DMS79 treated with DMSO at 0.1 percent for 48 hours (cell line): ENCODE measurements around the gene CREB3L1.
"Not testable (repeated sequence)": the region's sequence is repeated elsewhere in the genome, so short reads cannot be mapped to it uniquely, and the experiment has no call there.

Source experiments
- DNase-seq: peaks from one replicate; lab custom pipeline; 2025; lab: John Stamatoyannopoulos, UW

The CREB3L1 gene

GRCh38 chr11:46295312-46296058, 18.0 kb downstream of the CREB3L1 start:
- DNase-seq, result peak; percentile 55

DNA sequence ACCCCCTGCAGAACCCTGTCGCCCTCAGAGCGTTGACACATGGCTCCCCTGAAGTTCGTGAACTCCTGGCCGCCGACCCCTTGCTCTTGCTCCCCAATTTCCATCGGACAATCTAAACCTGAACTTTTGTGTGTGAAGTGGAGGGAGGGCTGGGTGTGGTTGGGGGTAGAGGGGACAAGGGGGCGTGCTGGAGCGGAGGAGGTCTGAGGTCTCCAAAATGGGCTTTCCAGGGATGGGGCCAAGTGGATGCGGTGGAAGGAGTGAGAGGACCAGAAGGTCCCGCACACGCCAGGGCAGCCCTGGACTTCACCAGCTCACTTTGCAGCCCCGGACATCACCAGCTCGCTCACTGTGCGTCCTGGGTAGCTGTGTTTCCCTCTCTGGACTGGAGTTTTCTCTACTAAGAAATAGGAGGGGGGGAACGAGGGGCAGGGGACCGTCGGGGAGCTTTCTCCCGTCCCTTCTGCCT, 18.6 kb downstream of the CREB3L1 start:
- no peak for DNase-seq

GRCh38 chr11:46296528-46297448, 19.3 kb downstream of the CREB3L1 start:
- DNase-seq, result peak; percentile 67

DNA sequence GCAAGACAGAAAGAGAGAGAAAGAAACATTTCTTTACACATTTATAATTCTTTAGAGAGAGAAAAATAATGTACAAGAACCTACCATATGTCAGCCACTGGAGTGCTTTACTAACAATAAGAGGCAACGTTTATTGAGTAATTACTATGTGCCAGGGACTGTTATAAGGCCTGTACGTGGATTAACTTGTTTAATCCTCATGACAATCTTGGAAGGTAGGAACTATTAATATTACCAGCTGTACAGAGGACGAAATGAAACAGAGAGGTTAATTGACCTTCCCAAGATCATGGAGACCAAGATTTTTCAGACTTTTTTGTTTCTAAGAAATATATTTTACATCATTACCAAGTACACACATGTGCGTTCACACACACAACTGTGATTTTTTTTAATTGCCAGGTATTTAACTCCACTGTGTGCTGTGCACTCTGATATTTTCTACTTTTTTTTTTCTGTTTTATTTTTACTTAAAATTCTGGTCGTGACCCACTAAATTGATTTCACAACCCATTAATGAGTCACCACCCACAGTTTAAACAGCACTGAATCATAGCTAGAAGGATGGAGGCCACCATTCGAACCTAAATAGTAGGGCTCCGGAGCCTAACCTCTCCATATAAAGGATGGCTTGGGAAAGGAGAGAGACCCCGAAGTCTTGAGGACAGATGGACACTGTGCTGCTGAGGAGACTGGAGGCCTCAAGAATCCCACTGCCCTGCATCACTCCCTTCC, 21.4 kb downstream of the CREB3L1 start:
- DNase-seq, result no peak

DNA sequence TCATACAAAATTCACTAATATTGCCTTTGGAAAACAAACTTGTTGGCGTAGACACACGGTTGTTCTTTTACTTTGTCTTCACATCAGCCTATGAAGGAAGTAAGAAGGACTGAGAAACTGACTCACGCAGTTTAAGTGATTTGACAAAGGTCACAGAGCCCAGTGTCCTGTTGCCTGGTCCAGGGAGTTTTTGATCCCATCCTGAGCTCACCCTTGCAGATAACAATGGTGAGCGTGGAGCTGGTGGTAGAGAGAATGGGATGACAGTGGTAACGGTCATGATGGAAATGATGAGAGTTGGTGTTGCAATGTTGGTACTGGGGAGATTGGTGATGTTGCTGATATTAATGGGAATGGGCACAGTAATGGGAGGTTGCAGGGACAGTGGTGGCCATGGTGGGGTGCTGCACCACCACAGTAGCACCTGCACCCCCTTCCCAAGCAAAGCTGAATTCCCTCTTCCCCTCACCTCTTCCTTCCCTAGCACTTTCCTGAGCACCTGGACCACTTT, 22.0 kb downstream of the CREB3L1 start:
- no peak for DNase-seq

GRCh38 chr11:46300270-46300669, 22.8 kb downstream of the CREB3L1 start:
- DNase-seq, result no peak

GRCh38 chr11:46302866-46303265, 25.4 kb downstream of the CREB3L1 start:
- no peak for DNase-seq

DNA sequence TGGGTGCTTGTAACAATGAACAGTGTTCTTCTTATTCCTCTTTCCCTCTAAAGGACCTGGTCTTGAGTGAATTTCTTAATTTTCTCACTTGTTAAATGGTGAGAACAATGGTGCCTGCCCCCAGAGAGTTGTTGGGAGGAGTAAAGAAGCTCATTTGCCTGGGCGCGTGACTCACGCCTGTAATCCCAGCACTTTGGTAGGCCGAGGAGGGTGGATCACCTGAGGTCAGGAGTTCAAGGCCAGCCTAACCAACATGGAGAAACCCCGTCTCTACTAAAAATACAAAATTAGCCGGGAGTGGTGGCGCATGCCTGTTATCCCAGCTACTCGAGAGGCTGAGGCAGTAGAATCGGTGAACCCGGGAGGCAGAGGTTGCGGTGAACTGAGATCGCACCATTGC, 26.6 kb downstream of the CREB3L1 start:
- DNase-seq, result not testable (repeated sequence)

DNA sequence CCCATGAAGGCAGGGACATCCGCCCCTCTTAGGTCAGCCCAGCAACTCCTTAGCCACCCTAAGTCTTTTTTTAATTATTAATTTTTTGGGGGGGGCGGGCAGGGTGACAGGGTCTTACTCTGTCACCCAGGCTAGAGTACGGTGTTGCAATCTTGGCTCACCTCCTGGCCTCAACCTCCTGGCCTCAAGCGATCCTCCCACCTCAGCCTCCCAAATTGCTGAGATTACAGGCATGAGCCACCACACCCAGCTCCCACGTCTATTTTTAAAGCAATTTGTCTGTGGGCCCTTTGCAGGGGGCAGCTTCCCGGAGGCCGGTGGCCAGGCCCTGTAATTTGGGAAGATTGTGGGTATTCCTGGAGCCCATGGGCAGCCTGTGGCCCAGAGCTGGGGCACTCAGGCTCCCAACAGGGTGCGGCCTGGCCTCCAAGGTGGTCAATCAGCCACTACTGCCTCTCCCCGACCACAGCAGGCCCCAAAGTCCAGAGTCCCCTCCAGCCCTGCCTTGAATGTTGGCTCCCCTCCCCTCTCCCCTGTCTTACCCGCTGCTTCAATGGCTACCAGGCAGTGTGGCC, 27.2 kb downstream of the CREB3L1 start:
- DNase-seq, result no peak

DNA sequence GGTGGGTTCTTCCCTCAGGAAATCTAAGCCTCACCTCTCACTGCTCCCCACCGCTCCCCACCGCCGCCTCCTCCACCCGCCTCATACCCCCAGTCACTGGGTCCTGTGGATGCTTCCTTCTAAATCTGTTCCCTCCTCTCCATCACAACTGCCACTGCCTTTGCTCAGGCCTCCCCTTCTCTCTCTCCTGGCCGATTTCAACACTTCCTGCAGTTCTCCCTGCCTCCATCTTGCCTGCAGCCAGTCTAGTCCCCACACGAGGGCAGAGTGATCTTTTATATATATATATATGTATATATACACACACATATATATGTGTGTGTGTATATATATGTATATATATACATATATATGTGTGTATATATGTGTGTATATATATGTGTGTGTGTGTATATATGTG, 27.8 kb downstream of the CREB3L1 start:
- DNase-seq, result no peak

DNA sequence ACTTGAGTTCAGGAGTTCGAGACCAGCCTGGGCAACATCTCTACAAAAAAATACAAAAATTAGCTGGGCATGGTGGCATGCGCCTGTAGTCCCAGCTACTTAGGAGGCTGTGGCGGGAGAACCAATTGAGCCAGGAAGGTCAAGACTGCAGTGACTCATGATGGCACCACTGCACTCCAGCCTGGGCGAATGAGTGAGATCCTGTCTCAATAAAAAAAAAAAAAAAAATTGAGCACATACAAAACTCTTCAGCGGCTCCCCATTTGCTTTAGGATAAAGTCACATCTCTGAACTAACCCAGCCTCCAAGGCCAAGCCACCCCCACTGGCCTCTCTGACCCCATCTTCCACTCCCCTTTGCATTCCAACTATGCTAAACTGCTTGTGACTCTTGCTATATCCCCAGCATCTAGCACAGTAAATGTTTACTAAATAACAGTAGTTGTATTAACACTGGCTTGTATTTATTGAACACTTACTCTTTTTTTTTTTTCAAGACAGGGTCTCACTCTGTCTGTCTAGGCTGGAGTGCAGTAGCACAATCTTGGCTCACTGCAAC, 28.9 kb downstream of the CREB3L1 start:
- DNase-seq, result no peak

GRCh38 chr11:46307369-46307768, 29.9 kb downstream of the CREB3L1 start:
- no peak for DNase-seq

DNA sequence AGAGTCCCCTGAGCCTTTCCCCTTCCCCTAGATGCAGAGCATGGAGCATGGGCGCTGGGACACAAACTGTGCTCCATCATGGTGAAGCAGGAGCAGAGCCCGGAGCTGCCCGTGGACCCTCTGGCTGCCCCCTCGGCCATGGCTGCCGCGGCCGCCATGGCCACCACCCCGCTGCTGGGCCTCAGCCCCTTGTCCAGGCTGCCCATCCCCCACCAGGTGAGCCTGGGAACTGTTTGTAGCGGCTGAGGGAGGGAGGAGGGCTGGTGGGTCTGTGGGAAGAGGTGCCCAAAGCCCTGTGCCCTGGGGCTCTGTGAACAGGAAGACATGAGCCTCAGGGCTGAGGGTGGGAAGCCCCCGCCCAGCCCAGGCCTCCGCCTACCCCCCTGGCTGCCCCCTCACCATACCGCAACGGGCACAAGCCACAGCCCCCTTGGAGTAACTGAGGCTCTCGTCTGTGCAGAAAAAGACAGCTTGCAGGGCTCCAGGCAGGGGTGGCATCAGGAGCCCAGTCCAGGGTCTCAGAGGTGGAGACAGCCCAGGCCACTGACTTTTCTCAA, 30.4 kb downstream of the CREB3L1 start:
- no peak for DNase-seq

DNA sequence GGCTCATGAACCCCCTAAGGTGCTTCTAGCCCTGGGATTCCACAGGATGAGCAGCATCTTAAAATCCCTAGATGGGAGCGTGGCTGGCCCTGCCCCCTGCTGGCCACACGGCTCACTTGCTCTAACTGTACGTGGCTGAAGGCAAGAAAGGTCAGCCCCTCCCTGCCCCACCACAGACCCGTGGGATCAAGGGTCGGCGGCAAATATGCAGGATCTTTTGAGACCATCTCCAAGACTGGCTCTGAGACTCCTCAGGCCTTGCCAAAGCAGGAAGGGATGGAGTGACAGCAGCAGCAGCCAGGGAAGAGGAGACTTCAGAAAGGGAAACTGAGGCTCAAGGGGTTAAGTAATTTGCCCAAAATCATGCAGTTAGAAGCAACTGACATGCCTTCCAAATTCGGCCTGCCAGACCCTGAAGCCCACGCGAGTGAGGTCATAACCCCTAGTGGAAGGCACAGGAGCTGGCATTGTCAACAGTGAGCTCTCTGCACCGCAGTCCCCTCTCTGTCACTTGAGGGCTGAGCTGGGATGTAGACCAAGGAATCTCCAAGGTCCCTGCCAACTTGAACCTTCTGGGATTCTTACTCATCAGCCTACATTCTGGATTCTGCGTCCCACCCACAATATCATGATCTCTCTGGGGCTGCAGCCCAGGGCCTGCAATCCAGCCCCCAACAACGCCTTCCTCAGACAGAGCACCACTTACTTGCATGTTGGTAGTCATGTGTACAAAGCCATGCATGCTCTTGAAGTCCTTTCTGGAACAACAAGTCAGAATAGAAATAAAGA, 31.4 kb downstream of the CREB3L1 start:
- DNase-seq, result peak; percentile 28

GRCh38 chr11:46309814-46310259, 32.4 kb downstream of the CREB3L1 start:
- DNase-seq, result no peak

DNA sequence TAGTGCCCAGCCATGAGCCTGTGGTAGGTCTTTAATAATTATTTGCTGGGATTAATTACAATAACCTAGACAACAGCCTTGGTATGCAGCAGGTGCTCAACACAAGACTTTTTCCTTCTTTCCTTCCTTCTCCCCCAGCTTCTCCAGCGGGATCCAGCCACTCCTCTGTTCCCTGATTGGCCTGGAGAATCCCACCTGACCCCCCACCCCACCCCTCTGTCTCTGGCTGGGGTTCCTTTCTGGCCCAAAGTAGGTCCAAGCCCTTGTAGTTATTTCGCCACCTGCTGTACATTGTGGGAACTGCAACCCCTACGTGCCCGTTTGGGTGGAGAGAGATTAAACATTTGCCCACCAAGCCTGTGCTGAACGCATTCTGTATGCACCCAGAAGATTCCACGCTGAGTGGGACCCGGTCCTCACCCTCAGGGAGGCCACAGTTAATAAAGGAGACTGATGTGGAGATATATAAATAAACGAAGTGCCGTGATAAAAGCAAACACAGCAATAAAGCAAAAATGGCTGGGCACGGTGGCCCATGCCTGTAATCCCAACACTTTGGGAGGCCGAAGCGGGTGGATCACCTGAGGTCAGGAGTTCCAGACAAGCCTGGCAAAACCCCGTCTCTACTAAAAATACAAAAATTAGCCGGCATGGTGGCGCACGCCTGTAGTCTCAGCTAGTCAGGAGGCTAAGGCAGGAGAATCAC, 37.7 kb downstream of the CREB3L1 start:
- no peak for DNase-seq

DNA sequence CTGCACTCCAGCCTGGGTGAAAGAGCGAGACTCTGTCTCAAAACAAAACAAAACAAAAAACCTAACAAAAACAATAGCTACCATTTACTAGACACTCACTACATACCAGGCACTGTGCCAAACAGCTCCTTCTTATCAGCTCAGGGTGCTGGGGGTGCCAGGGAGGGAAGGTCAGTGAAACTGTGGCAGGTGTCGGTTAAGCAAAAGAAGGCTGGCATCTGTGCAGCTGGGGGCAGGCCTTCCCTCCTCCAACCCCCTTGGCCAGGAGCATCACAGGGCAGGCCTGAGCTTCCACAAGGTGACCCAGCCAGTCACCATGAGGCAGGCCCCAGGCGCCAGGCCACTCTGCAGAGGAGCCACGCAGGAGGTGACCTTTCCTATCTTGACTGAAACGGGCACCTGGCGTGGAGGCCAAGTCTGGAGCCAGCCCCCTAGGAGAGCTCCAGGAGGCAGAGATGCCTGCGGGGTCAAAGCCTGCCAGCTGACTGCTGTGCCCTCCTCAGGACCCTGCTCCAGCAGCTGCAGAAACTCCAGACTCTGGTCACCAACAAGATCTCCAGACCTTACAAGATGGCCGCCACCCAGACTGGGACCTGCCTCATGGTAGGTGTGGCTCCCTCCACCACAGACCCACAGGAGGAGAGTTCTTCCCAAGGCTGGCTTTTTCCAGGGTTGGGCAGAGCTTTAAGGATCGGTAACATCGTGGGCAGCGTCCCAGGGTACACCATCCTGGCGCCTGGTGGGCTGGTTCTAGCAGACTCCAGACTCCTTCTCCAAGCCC, 38.5 kb downstream of the CREB3L1 start:
- DNase-seq, result no peak

DNA sequence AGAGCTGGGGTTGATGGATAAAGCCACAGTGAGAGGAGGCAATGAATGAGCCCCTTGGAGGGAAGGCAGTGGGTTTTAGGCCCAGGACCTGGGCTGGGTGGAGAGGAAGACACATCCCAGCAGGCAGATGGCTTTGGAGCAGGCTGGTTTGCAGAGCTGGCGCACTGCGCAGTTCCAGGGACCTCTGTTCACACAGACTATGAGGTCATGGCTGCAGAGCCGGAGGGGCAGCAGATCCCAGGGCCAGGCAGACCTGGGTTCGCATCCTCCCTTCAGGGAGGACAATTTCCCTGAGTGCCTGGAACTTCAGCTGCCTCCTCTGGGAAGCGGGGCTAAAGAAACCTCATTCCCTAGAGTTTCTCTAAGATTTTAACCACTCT, 41.6 kb downstream of the CREB3L1 start:
- no peak for DNase-seq

DNA sequence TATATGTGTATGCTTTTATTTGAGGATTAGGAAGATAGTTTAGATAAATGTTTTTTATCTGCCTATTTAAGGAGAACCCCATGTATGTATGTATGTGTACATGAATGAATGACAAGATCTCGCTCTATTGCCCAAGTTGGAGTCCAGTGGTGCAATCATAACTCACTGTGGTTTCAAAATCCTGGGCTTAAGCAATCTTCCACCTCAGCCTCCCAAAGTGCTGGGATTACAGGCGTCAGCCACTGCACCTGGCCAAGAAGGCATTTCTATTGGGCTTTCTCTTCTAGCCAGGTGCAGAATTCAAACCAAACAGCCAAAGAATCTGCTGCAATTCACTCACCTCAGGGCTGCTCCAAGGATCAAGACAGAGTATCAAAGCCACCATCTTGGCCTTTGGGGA, 44.3 kb downstream of the CREB3L1 start:
- DNase-seq, result no peak
